DND-41 (cell line): ENCODE data around the gene PCDH9.

Source experiments
- EZH2 ChIP-seq: IDR thresholded peaks from 3 replicates; pipeline ENCODE4 v1.6.1; 2012; ENCODE audit warnings: borderline replicate concordance, low read depth, mild to moderate bottlenecking, moderate library complexity, low read length, inconsistent platforms; ENCODE audit not compliant: severe bottlenecking
- TF ChIP-seq, protein P1 (sequence below): IDR thresholded peaks from 2 replicates; pipeline ENCODE4 v1.5.1; 2012; ENCODE audit warnings: borderline replicate concordance, low read length, moderate library complexity, mild to moderate bottlenecking; ENCODE audit not compliant: poor library complexity, severe bottlenecking; ENCODE audit errors: extremely low read depth

DNA sequence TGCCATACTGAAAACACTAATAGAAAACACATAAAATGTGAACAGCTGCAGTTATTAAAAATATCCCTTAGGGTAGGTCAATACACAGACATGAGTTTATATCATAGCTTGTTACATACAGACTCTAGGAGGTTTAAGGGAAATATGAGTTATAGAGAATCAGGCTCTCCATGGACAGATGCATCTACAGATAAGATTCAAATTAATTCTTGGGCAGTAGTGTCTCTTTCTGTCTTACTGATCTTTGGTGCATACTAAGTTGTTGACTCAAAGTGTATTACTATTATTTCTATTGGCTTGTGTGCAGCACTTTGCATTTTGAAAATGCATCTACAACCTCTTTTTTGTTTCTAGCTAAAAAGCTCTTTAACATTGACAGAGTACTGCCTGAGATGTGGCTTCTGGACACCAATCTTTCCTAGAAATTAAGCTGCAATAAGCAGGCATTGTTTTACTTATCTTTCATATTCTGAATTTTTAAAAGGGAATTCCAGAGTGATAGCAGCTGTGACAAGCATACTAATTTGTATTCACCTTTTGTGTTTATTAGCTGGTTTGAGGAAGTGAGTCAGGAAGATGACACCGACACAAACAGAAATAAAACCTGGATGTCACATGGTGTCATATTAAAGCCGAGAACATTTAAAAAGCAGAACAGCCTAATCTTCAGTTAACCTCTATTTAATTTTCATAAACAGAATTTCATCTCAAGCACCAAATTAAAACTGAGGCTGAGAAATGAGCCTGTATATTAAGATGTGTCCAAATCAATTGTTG, 399.0 kb downstream of the PCDH9 start:
- TF ChIP-seq, protein P1, sequence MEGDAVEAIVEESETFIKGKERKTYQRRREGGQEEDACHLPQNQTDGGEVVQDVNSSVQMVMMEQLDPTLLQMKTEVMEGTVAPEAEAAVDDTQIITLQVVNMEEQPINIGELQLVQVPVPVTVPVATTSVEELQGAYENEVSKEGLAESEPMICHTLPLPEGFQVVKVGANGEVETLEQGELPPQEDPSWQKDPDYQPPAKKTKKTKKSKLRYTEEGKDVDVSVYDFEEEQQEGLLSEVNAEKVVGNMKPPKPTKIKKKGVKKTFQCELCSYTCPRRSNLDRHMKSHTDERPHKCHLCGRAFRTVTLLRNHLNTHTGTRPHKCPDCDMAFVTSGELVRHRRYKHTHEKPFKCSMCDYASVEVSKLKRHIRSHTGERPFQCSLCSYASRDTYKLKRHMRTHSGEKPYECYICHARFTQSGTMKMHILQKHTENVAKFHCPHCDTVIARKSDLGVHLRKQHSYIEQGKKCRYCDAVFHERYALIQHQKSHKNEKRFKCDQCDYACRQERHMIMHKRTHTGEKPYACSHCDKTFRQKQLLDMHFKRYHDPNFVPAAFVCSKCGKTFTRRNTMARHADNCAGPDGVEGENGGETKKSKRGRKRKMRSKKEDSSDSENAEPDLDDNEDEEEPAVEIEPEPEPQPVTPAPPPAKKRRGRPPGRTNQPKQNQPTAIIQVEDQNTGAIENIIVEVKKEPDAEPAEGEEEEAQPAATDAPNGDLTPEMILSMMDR = no peak
- TF ChIP-seq EZH2 = no peak
